Right lobe of liver (tissue), 6 donors: Measurements from ENCODE around the gene UMPS. TPM values are rescaled to one million over a fixed set of nuclear protein-coding genes. Genes with fewer than 3 reads are reported as not detected.

Source experiments
- ATAC-seq, 4 donors: fragments of 200-7000 bp; cut with Tn5 transposase; one replicate each; pipeline ENCODE4 v1.9.1; 2020; ENCODE audit warnings: mild to moderate bottlenecking in 4 of 4, moderate library complexity in 4 of 4
- DNase-seq, 3 donors: peaks; one replicate each; pipeline ENCODE4 v3.0.0-alpha.2; 2020
- H3K27ac ChIP-seq, 3 donors: fragments of 200-600 bp; one replicate each; pipeline ENCODE4 v1.8.0; 2022
- H3K27me3 ChIP-seq, 2 donors: fragments of 200-600 bp; one replicate each; pipeline ENCODE4 v1.8.0; 2022
- H3K36me3 ChIP-seq, 4 donors: fragments of 200-600 bp; sonication (generic) in 1 of 4; one replicate each; pipeline versions ENCODE4 v1.5.1 to v1.8.0; 2017 to 2022; ENCODE audit warnings: control low read depth in 1 of 4
- H3K4me1 ChIP-seq, 4 donors: fragments of 200-600 bp; sonication (generic) in 1 of 4; one replicate each; pipeline versions ENCODE4 v1.5.1 to v1.8.0; 2017 to 2022; ENCODE audit warnings: control low read depth in 1 of 4
- H3K4me3 ChIP-seq, 3 donors: fragments of 200-600 bp; one replicate each; pipeline ENCODE4 v1.8.0; 2022
- H3K9me3 ChIP-seq, 4 donors: fragments of 200-600 bp; sonication (generic) in 1 of 4; one replicate each; pipeline versions ENCODE4 v1.5.1 to v1.8.0; 2017 to 2022; ENCODE audit warnings: control low read depth in 1 of 4
- POLR2A ChIP-seq: fragments of 450-650 bp; IDR thresholded peaks from one replicate; pipeline ENCODE4 v1.6.1; 2017; ENCODE audit warnings: antibody characterized with exemption, mild to moderate bottlenecking
- WGBS: methylation state at CpG from one replicate; pipeline ENCODE4 v1.1.6; 2018; ENCODE audit warnings: low coverage, low lambda C conversion rate; ENCODE audit not compliant: insufficient coverage; ENCODE audit errors: missing lambda C conversion rate; 5-methylcytosine and 5-hydroxymethylcytosine counted together
- intact Hi-C, 2 donors: fragments of 100-400 bp; cut with DNase I; formaldehyde crosslinking; loops; one replicate each; pipeline versions ENCODE4 v1.11.2 to v1.14.1; 2022
- total RNA-seq, 6 experiments: library from RNA; depleted of rRNA in 2 of 6; stranded (reverse); fragments of >200 nt in 2 of 6; fragmentation: NEBNext Ultra II Directional in 3 of 6; extraction: Animal tissue kit (Norgen Biotek cat#: 25700) in 3 of 6; gene quantifications; one replicate each; pipeline versions ENCODE4 v1.1.0 to v1.2.4, GENCODE V29; 2016 to 2023
- TF ChIP-seq, protein P1 (sequence below), 4 donors: fragments of 200-600 bp in 3 of 4; fragments of 450-650 bp in 1 of 4; IDR thresholded peaks; one replicate each; pipeline versions ENCODE4 v1.5.1 to v1.8.0; 2016 to 2022; ENCODE audit warnings: antibody characterized with exemption in 4 of 4, mild to moderate bottlenecking in 2 of 4
- donor health status: DM: no; HTN: yes; CAD: no.
- donor health status: DM: no; HTN: no; CAD: no.
- donor health status: DM: no; HTN: no; CAD: no.
- donor health status: DM: no; HTN: yes; CAD: no.
- donor health status: DM: no; HTN: yes; CAD: no.

The UMPS gene
- total RNA-seq, 6 experiments from 2014 or later: 17.5 to 29.9 (median 25.5) TPM

DNA sequence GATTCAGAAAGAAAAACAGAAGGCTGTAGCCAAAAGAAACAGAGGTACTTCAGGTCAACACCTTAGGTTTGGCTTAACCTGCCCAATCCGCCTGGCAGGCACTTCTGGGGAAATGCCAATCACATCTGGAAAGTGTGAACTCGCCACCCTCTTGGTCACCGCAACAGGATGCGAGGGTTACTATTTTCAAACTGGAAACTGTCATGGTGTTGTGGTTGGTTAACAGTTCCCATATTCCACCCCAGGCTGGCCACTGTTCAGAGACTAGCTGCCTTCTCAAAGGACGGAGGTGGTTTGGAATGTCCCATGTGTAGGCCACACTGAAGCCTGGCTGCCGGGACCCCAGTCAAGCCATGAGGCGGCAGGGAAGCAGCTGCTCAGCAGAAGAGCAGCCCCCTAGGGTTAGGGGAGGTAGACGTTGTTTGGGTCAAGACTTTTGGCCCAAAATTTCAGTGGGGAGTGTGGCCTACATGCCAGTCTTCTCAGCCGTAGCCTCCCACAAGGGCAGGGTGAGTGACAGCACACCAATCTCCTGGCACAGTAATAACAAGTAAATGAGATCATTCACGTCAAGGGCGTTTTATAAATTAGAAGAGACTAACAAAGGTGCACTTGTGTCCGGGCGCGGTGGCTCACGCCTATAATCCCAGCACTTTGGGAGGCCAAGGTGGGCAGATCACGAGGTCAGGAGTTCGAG is 54.6 kb downstream of the UMPS start:
- Histone ChIP-seq H3K4me1 (peaks cover 0 to 28% (median 11%) of the 10 kb centered on the region in 4 donors), H3K27ac (no peak overlapping the region), H3K36me3 (no peaks in the 10 kb centered on the region), H3K9me3 (no peaks in the 10 kb centered on the region), H3K4me3 (no peak overlapping the region), H3K27me3 (no peaks in the 10 kb centered on the region)
- no peak for DNase-seq
- TF ChIP-seq POLR2A: no peak
- TF ChIP-seq, protein P1, sequence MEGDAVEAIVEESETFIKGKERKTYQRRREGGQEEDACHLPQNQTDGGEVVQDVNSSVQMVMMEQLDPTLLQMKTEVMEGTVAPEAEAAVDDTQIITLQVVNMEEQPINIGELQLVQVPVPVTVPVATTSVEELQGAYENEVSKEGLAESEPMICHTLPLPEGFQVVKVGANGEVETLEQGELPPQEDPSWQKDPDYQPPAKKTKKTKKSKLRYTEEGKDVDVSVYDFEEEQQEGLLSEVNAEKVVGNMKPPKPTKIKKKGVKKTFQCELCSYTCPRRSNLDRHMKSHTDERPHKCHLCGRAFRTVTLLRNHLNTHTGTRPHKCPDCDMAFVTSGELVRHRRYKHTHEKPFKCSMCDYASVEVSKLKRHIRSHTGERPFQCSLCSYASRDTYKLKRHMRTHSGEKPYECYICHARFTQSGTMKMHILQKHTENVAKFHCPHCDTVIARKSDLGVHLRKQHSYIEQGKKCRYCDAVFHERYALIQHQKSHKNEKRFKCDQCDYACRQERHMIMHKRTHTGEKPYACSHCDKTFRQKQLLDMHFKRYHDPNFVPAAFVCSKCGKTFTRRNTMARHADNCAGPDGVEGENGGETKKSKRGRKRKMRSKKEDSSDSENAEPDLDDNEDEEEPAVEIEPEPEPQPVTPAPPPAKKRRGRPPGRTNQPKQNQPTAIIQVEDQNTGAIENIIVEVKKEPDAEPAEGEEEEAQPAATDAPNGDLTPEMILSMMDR (IDR thresholded peaks at IDR 0.05): no peak
- ATAC-seq: no peak
- 49% methylated on average over 5 of the region's 17 CpGs for WGBS
- intact Hi-C loops: loop anchor here in 1 of 2 donors (5.0 kb wide), 1 partner anchor 117 kb away; no protein-coding TSS in a partner anchor

DNA sequence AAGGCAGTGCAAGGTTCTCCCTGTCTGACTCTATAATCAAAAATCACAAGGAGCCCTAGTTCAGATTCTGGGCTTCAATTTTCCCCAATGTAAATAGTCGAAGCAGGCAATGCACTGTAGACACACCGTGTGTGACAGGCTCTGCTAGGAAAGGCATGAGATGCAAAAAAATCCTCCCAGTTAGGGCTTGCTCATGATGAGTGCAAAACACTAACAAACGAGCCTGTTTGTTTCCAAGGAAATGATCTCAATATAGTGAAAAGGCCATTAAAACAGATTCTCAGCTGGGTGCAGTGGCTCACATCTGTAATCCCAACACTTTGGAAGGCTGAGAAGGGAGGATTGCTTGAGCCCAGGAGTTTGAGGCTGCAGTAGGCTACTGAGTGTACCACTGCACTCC is 55.7 kb downstream of the UMPS start:
- no peak for ATAC-seq
- TF ChIP-seq, protein P1 (IDR thresholded peaks at IDR 0.05): no peak
- TF ChIP-seq POLR2A: no peak

DNA sequence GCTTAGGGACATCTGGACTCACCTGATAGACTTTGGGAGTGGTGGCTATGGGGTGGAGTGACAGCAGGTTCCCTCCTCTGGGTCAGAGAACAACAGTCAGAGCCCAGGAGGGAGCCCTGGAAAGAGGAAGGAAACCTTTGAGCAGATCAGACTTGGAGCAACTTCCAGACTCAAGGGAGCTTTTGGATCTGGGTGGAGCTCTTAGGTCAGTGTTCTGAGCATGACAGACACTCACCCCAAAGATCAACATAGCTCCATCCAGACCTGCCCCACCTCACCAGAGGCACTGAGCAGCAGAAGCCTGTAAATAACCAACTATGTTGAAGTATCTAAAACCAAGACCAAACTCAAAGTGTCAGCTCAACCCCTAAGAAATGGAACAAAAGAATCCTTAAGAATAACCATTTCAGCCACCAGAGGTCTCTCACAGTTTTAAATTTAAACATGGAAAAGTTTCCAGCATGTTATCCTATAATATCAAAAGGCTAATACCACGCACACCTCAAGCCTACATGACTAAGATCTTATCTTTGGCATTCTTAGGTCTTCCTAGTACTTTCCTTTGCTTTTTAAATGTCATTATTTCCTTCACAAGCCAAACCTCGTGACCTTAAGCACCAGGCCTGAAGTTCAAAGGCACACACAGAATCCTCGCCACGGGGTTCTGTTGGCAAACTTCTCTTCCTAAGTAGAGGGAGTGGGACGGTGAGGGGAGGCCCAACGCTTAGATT is 56.4 kb downstream of the UMPS start:
- no peaks in the 10 kb centered on the region for H3K9me3 ChIP-seq
- no peaks in the 10 kb centered on the region for H3K36me3 ChIP-seq
- H3K27me3 ChIP-seq: no peaks in the 10 kb centered on the region
- H3K27ac ChIP-seq: peak overlapping the region in 1 of 3 donors; percentile 13
- 55% methylated on average over 6 of the region's 6 CpGs for WGBS
- H3K4me3 ChIP-seq: no peak overlapping the region
- DNase-seq (no peak), ATAC-seq (peak; percentile 55 to 69 (median 64))
- peaks cover 0 to 12% (median 6%) of the 10 kb centered on the region in 4 donors for H3K4me1 ChIP-seq
- intact Hi-C loops: loop anchor here in 1 of 2 donors (5.0 kb wide), 1 partner anchor 116 kb away; no protein-coding TSS in a partner anchor
- TF ChIP-seq POLR2A: no peak
- TF ChIP-seq, protein P1 (IDR thresholded peaks at IDR 0.05): peak; percentile 29 to 52 (median 42)

More for the DNA sequence above, 55.7 kb downstream of the UMPS start:
- no peaks in the 10 kb centered on the region for H3K27me3 ChIP-seq
- no peak overlapping the region for H3K4me3 ChIP-seq
- DNase-seq: no peak
- H3K36me3 ChIP-seq: no peaks in the 10 kb centered on the region
- H3K9me3 ChIP-seq: no peaks in the 10 kb centered on the region
- intact Hi-C loops: loop anchor here in 1 of 2 donors (5.0 kb wide), 1 partner anchor 116 kb away; no protein-coding TSS in a partner anchor
- peaks cover 0 to 19% (median 9%) of the 10 kb centered on the region in 4 donors for H3K4me1 ChIP-seq
- WGBS: 71% methylated on average over 3 of the region's 3 CpGs
- H3K27ac ChIP-seq: peak overlapping the region in 1 of 3 donors; percentile 13

DNA sequence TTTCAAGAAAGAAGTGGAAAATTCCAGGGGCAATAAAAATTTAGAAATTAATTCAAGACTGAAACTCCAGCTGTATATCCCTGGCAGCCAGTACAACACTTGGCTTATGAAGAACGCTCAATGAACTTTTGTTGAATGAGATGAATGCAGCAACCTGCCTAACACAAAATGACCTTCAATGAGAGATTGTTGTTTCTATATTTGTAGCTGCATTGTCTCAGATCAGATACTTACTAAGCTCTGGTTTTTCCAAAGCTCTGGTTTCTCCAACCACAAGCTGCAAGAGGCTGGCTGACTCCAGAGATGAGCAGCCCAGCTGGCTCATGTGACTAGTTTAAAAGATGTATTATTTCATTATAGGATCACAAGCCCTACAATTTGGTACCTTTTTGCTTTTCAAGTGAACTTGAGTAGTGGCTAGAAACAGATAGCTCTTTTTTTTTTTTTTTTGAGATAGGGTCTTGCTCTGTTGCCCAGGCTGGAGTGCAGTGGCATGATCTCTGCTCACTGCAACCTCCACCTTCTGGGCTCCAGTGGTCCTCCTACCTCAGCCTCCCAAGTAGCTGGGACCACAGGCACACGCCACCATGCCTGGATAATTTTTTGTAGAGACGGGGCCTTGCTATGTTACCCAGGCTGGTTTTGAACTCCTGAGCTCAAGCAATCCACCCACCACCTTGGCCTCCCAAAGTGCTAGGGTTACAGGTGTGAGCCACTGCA is 57.4 kb downstream of the UMPS start:
- TF ChIP-seq, protein P1 (IDR thresholded peaks at IDR 0.05): no peak
- TF ChIP-seq POLR2A: no peak
- no peaks in the 10 kb centered on the region for H3K9me3 ChIP-seq
- ATAC-seq (peak in 1 of 4 donors; percentile 9), DNase-seq (no peak)
- intact Hi-C loops: loop anchor here in 1 of 2 donors (5.0 kb wide), 1 partner anchor 115 kb away; no protein-coding TSS in a partner anchor
- WGBS: 86% methylated on average over 3 of the region's 3 CpGs
- H3K4me3 ChIP-seq: no peak overlapping the region
- peaks cover 0 to 7% (median 2%) of the 10 kb centered on the region in 4 donors for H3K4me1 ChIP-seq
- peak overlapping the region in 1 of 3 donors; percentile 13 for H3K27ac ChIP-seq
- no peaks in the 10 kb centered on the region for H3K36me3 ChIP-seq
- no peaks in the 10 kb centered on the region for H3K27me3 ChIP-seq
